HepG2 (cell line): ENCODE results near the gene NACC2. TPM values are rescaled to one million over a fixed set of nuclear protein-coding genes. Genes with fewer than 3 reads are reported as not detected.

Experiments used
- ATAC-seq: fragments of 200-7000 bp; cut with Tn5 transposase; 3 replicates; pipeline ENCODE4 v1.9.1; 2020; ENCODE audit warnings: mild to moderate bottlenecking, moderate library complexity
- BruUV-seq: library from RNA; stranded (reverse); fragments of 400-500 nt; replicated peaks from 2 replicates; lab custom pipeline; 2021; lab: Mats Ljungman, UMichigan
- CTCF ChIA-PET: fragments of 300-600 bp; formaldehyde crosslinking; extraction: SDS; loops from one replicate; lab custom pipeline; 2021; ENCODE audit warnings: low total read pairs, inconsistent platforms, low intra/inter-chr PET ratio; lab: Yijun Ruan, JAX
- POLR2A ChIA-PET: fragments of 350-600 bp; sonication (Branson Sonifier 250); formaldehyde crosslinking; loops from one replicate; lab custom pipeline; 2020; ENCODE audit warnings: antibody characterized with exemption, inconsistent platforms; lab: Yijun Ruan, JAX
- DNase-seq: peaks from one replicate; pipeline ENCODE4 v3.0.0-alpha.2; 2015; ENCODE audit warnings: low spot score
- FAIRE-seq: peaks from 3 replicates; lab custom pipeline; 2011; peaks lifted over from hg19 to GRCh38; lab: Jason Lieb, UNC
- H2AFZ ChIP-seq: one replicate; pipeline ENCODE4 v1.6.1; 2011; ENCODE audit warnings: low read length, inconsistent platforms
- H3K27ac ChIP-seq: fragments of 300-600 bp; 3 replicates; pipeline ENCODE4 v1.8.0; 2011; ENCODE audit warnings: mixed run types, mild to moderate bottlenecking, mixed read lengths, low read length, inconsistent platforms; ENCODE audit not compliant: insufficient read depth; ENCODE audit errors: extremely low read length
- H3K27me3 ChIP-seq, 2 experiments: fragments of 200-600 bp in 1 of 2; 2 replicates in 1 of 2; 3 replicates in 1 of 2; pipeline versions ENCODE4 v1.6.0 to v1.8.0; 2011; ENCODE audit warnings: low read length in 2 of 2, mild to moderate bottlenecking in 2 of 2, moderate library complexity in 2 of 2, inconsistent platforms in 1 of 2; ENCODE audit not compliant: insufficient read depth in 2 of 2, control insufficient read depth in 1 of 2
- H3K36me3 ChIP-seq, 2 experiments: fragments of 200-600 bp in 1 of 2; replicated peaks in 1 of 2; 2 replicates in 1 of 2; 3 replicates in 1 of 2; pipeline versions ENCODE4 v1.5.1 to v1.8.0; 2011; ENCODE audit warnings: low read length in 2 of 2, inconsistent platforms in 1 of 2; ENCODE audit not compliant: insufficient read depth in 2 of 2, control insufficient read depth in 1 of 2
- H3K4me1 ChIP-seq: 2 replicates; pipeline ENCODE4 v1.5.1; 2012; ENCODE audit warnings: low read length, inconsistent platforms; ENCODE audit not compliant: insufficient read depth
- H3K4me2 ChIP-seq: 2 replicates; pipeline ENCODE4 v1.6.0; 2011; ENCODE audit warnings: low read depth, low read length, inconsistent platforms
- H3K4me3 ChIP-seq, 3 experiments: fragments of 200-600 bp in 1 of 3; sonication (generic), shearing (Covaris generic) in 1 of 3; replicated peaks in 1 of 3; 2 replicates each; pipeline ENCODE4 v1.5.1; 2011 to 2016; ENCODE audit warnings: low read length in 3 of 3, inconsistent platforms in 2 of 3, low read depth in 2 of 3, mild to moderate bottlenecking in 2 of 3, control low read depth in 1 of 3, mixed read lengths in 1 of 3; ENCODE audit not compliant: insufficient read depth in 1 of 3
- H3K79me2 ChIP-seq: one replicate; pipeline ENCODE4 v1.6.1; 2011; ENCODE audit warnings: low read length, inconsistent platforms; ENCODE audit not compliant: insufficient read depth
- H3K9ac ChIP-seq: 2 replicates; pipeline ENCODE4 v1.6.0; 2011; ENCODE audit warnings: mild to moderate bottlenecking, low read depth, low read length, inconsistent platforms; ENCODE audit not compliant: insufficient read depth
- H3K9me3 ChIP-seq: 2 replicates; pipeline ENCODE4 v1.5.1; 2012; ENCODE audit warnings: mild to moderate bottlenecking, low read length
- H4K20me1 ChIP-seq: 2 replicates; pipeline ENCODE4 v1.6.0; 2011; ENCODE audit warnings: inconsistent platforms, mild to moderate bottlenecking, low read length, moderate library complexity; ENCODE audit not compliant: insufficient read depth
- BRCA1 ChIP-seq: sonication (generic); formaldehyde crosslinking; IDR thresholded peaks from 2 replicates; pipeline ENCODE4 v1.4.0; 2020; ENCODE audit warnings: missing genetic modification reagents
- GZF1 ChIP-seq: sonication (generic); formaldehyde crosslinking; IDR thresholded peaks from 2 replicates; pipeline ENCODE4 v1.5.1; 2020; ENCODE audit warnings: mild to moderate bottlenecking, missing genetic modification reagents
- HCFC1 ChIP-seq: fragments of 150-350 bp; IDR thresholded peaks from 2 replicates; pipeline ENCODE4 v1.6.1; 2014; ENCODE audit warnings: low read depth, low read length
- KDM4B ChIP-seq: sonication (generic); formaldehyde crosslinking; IDR thresholded peaks from 2 replicates; pipeline ENCODE4 v1.4.0; 2020; ENCODE audit warnings: missing genetic modification reagents
- MAZ ChIP-seq, 2 experiments: sonication (generic) in 1 of 2; formaldehyde crosslinking in 1 of 2; IDR thresholded peaks; 2 replicates each; pipeline versions ENCODE4 v1.5.0 to v1.6.1; 2012 to 2020; ENCODE audit warnings: low read depth in 2 of 2, mild to moderate bottlenecking in 2 of 2, borderline replicate concordance in 1 of 2, improper control_type of control experiment in 1 of 2, low read length in 1 of 2, missing genetic modification reagents in 1 of 2, moderate library complexity in 1 of 2
- MIER3 ChIP-seq: IDR thresholded peaks from 2 replicates; pipeline ENCODE4 v1.6.1; 2016; ENCODE audit warnings: missing compliant biosample characterization, borderline replicate concordance
- NFIC ChIP-seq: IDR thresholded peaks from 2 replicates; pipeline ENCODE4 v1.6.1; 2012; ENCODE audit warnings: mild to moderate bottlenecking, low read length, inconsistent platforms
- SIX4 ChIP-seq: sonication (generic); formaldehyde crosslinking; IDR thresholded peaks from 2 replicates; pipeline ENCODE4 v1.4.0; 2020; ENCODE audit warnings: missing genetic modification reagents
- SP1 ChIP-seq, 2 experiments: fragments of 450-650 bp in 1 of 2; sonication (generic) in 1 of 2; formaldehyde crosslinking in 1 of 2; IDR thresholded peaks; 2 replicates each; pipeline versions ENCODE4 v1.4.0 to v1.6.1; 2016 to 2020; ENCODE audit warnings: missing genetic modification reagents in 1 of 2
- TEAD2 ChIP-seq: sonication (generic); formaldehyde crosslinking; IDR thresholded peaks from 2 replicates; pipeline ENCODE4 v1.9.0; 2021; ENCODE audit warnings: missing genetic modification reagents
- ZFP62 ChIP-seq: sonication (generic); formaldehyde crosslinking; IDR thresholded peaks from 2 replicates; pipeline ENCODE4 v1.4.0; 2020; ENCODE audit warnings: missing genetic modification reagents
- ZNF543 ChIP-seq: sonication (generic); formaldehyde crosslinking; IDR thresholded peaks from 2 replicates; pipeline ENCODE4 v1.4.0; 2020; ENCODE audit warnings: mild to moderate bottlenecking, missing genetic modification reagents
- ZNF550 ChIP-seq: sonication (generic); formaldehyde crosslinking; IDR thresholded peaks from 2 replicates; pipeline ENCODE4 v1.4.0; 2020; ENCODE audit warnings: mild to moderate bottlenecking, missing genetic modification reagents, borderline replicate concordance
- ZNF580 ChIP-seq: IDR thresholded peaks from 2 replicates; pipeline ENCODE4 v1.6.1; 2016; ENCODE audit warnings: low read depth, borderline replicate concordance
- ZNF619 ChIP-seq: sonication (generic); formaldehyde crosslinking; IDR thresholded peaks from 2 replicates; pipeline ENCODE4 v1.4.0; 2020; ENCODE audit warnings: mild to moderate bottlenecking, missing genetic modification reagents
- ZNF749 ChIP-seq: sonication (generic); formaldehyde crosslinking; IDR thresholded peaks from 2 replicates; pipeline ENCODE4 v1.8.0; 2022; ENCODE audit warnings: mild to moderate bottlenecking, missing genetic modification reagents, moderate library complexity, borderline replicate concordance
- ZNF83 ChIP-seq: sonication (generic); formaldehyde crosslinking; IDR thresholded peaks from 2 replicates; pipeline ENCODE4 v1.4.0; 2020; ENCODE audit warnings: missing genetic modification reagents, mild to moderate bottlenecking, borderline replicate concordance
- WGBS: methylation state at CpG from one replicate; pipeline ENCODE4 v1.1.6; 2017; ENCODE audit warnings: low lambda C conversion rate; 5-methylcytosine and 5-hydroxymethylcytosine counted together
- in situ Hi-C: cut with HindIII; loops from 2 replicates; pipeline ENCODE4 v1.10.0; 2017; ENCODE audit warnings: low pct_unique_long_range_greater_than_20kb; ENCODE audit not compliant: extremely low pct_ligation_motif_present
- intact Hi-C: fragments of 100-400 bp; cut with micrococcal nuclease; formaldehyde crosslinking; loops from one replicate; pipeline ENCODE4 v1.10.0; 2022; ENCODE audit not compliant: unreplicated experiment
- polyA plus RNA-seq, 8 experiments: library from polyadenylated mRNA; depleted of rRNA in 3 of 8; stranded (reverse) in 7 of 8; unstranded in 1 of 8; fragments of >200 nt; fragmentation: Illumina TruSeq in 4 of 8; extraction: Trizol in 4 of 8; gene quantifications; 2 replicates each; pipeline versions ENCODE4 v1.2.1 to v1.2.3, GENCODE V29; 2011 to 2016; ENCODE audit warnings: low read depth in 4 of 8, missing spikeins in 1 of 8, mixed read lengths in 1 of 8; ENCODE audit not compliant: insufficient read depth in 1 of 8
- total RNA-seq, 5 experiments: library from RNA; depleted of rRNA; stranded (reverse); fragments of >200 nt; fragmentation: Illumina TruSeq; extraction: Trizol; gene quantifications; 2 replicates each; pipeline ENCODE4 v1.2.3, GENCODE V29; 2016; ENCODE audit warnings: low read depth in 1 of 5
- TF ChIP-seq, protein P1 (sequence below): IDR thresholded peaks from 2 replicates; pipeline ENCODE4 v1.6.1; 2012; ENCODE audit warnings: inconsistent platforms
- TF ChIP-seq, protein P2 (sequence below): sonication (generic); formaldehyde crosslinking; IDR thresholded peaks from 2 replicates; pipeline ENCODE4 v1.4.0; 2020; ENCODE audit warnings: mild to moderate bottlenecking, missing genetic modification reagents

The NACC2 gene
- total and polyA plus RNA-seq, 2 of the 13 experiments (the other 11 are each of a cell fraction or from before 2014, with no cell fraction given), result 5.9 to 12.3 TPM

GRCh38 chr9:135979547-135980166 is 115.4 kb downstream of the NACC2 start:
- no peak overlapping the region for H2AFZ ChIP-seq
- no peak for TF ChIP-seq TEAD2 (CRISPR knock-in tag)
- TF ChIP-seq ZFP62 (CRISPR knock-in tag), result no peak
- TF ChIP-seq GZF1 (CRISPR knock-in tag), result no peak
- TF ChIP-seq MIER3 (CRISPR knock-in tag), result no peak
- TF ChIP-seq KDM4B (CRISPR knock-in tag), result no peak
- TF ChIP-seq ZNF550 (CRISPR knock-in tag), result no peak
- TF ChIP-seq ZNF749, result no peak
- no peak for TF ChIP-seq ZNF83 (CRISPR knock-in tag)
- TF ChIP-seq BRCA1 (CRISPR knock-in tag), result no peak
- no peak for TF ChIP-seq SP1 (IDR thresholded peaks at IDR 0.05)
- no peak for TF ChIP-seq SP1 (CRISPR knock-in tag; IDR thresholded peaks at IDR 0.05)
- no peak for TF ChIP-seq HCFC1
- TF ChIP-seq ZNF580, result no peak
- TF ChIP-seq MAZ (IDR thresholded peaks at IDR 0.05; ENCODE audit: borderline replicate concordance, low read depth, low read length), result no peak
- no peak for TF ChIP-seq MAZ (CRISPR knock-in tag; IDR thresholded peaks at IDR 0.05; ENCODE audit: low read depth)
- TF ChIP-seq SIX4 (CRISPR knock-in tag), result no peak
- no peak for TF ChIP-seq ZNF619
- TF ChIP-seq, protein P1, sequence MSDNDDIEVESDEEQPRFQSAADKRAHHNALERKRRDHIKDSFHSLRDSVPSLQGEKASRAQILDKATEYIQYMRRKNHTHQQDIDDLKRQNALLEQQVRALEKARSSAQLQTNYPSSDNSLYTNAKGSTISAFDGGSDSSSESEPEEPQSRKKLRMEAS, result no peak
- no peak for TF ChIP-seq NFIC
- TF ChIP-seq, protein P2, sequence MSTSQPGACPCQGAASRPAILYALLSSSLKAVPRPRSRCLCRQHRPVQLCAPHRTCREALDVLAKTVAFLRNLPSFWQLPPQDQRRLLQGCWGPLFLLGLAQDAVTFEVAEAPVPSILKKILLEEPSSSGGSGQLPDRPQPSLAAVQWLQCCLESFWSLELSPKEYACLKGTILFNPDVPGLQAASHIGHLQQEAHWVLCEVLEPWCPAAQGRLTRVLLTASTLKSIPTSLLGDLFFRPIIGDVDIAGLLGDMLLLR (CRISPR knock-in tag), result no peak
- no peak for TF ChIP-seq ZNF543 (CRISPR knock-in tag)
- in situ Hi-C loops, result loop anchor here (25.0 kb wide), 1 partner anchor 283 kb away; no protein-coding TSS in a partner anchor
- H3K27ac ChIP-seq, result no peak overlapping the region
- FAIRE-seq (no peak), ATAC-seq (peak; percentile 17), DNase-seq (no peak)
- H3K4me1 ChIP-seq, result no peaks in the 10 kb centered on the region
- H4K20me1 ChIP-seq, result 0 out of 2 replicates have a peak, but pooled peaks cover 2% of the 10 kb centered on the region
- no peak overlapping the region for H3K4me3 ChIP-seq
- no peaks in the 10 kb centered on the region for H3K79me2 ChIP-seq
- no peaks in the 10 kb centered on the region for H3K9me3 ChIP-seq
- H3K36me3 ChIP-seq, result no peaks in the 10 kb centered on the region
- CTCF ChIA-PET, result no interaction called here
- no TSS peak for BruUV-seq
- no peak overlapping the region for H3K9ac ChIP-seq
- no peak overlapping the region for H3K4me2 ChIP-seq
- WGBS, result 38% methylated on average over 3 of the region's 19 CpGs
- intact Hi-C loops, result no loop called here
- H3K27me3 ChIP-seq, result peaks cover 23 to 66% of the 10 kb centered on the region in 2 experiments
- POLR2A ChIA-PET, result no interaction called here
